ENCODE measurements around the gene WAPL. TPM values are rescaled to one million over a fixed set of nuclear protein-coding genes. Genes with fewer than 3 reads are reported as not detected.

Gene WAPL
- total and polyA plus RNA-seq, 2 of the 8 experiments (the other 6 are each of a cell fraction or from before 2014, with no cell fraction given), result 12.8 to 48.1 TPM

DNA sequence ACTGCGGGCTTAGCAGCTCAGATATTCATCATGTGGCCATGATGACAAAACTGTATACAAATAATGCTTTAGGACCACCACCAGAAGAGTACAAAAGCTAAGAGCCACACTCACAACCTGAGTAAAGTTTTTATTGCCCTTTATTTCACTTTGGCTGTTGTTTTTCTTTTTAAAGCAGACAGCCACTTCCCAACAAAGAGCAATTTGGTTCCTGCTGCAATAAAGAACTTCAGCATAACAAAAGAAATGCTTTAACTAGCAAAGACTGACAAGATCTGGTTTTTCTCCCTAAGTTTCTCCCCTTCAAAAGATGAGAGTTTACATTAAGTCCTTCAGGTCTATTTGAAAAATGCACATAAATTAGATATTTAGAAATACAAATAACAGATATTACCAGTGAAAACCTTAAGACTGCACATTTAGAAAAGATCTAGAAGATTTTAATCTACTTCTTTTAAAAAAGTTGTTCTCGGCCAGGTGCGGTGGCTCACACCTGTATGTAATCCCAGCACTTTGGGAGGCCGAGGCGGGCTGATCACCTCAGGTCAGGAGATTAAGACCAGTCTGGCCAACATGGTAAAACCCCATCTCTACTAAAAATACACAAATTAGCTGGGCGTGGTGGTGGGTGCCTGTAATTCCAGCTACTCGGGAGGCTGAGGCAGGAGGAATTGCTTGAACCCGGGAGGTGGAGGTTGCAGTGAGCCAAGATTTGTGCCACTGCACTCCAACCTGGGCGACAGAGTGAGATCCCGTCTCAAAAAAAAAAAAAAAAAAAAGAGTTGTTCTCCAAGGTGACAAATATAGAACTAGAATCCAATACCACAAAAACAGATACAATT lies 59.4 kb downstream of the WAPL start (continued):
- TF ChIP-seq, protein P1, sequence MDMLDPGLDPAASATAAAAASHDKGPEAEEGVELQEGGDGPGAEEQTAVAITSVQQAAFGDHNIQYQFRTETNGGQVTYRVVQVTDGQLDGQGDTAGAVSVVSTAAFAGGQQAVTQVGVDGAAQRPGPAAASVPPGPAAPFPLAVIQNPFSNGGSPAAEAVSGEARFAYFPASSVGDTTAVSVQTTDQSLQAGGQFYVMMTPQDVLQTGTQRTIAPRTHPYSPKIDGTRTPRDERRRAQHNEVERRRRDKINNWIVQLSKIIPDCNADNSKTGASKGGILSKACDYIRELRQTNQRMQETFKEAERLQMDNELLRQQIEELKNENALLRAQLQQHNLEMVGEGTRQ (IDR thresholded peaks at IDR 0.05; ENCODE audit: low read length), result no peak

Data from H1 (cell line).